ENCODE data around the gene PIP5K1C.

- TF ChIP-seq CTCF (IDR thresholded peaks at IDR 0.05) (no peak), EZH2 (IDR thresholded peaks at IDR 0.05) (no peak), EZH2phosphoT487 (IDR thresholded peaks at IDR 0.05) (no peak)
These were observed 74.2 kb downstream of the PIP5K1C start for GRCh38 chr19:3625996-3626472.
